Immature natural killer cell (primary cell): Measurements from ENCODE around the gene DOCK3. TPM values are rescaled to one million over a fixed set of nuclear protein-coding genes. Genes with fewer than 3 reads are reported as not detected.

Experiments used
- polyA plus RNA-seq, 3 donors: library from polyadenylated mRNA; unstranded; fragments of 300-500 nt; fragmentation: Illumina TruSeq; gene quantifications; one replicate each; pipeline ENCODE4 v1.2.3, GENCODE V29; 2021

Gene DOCK3
- polyA plus RNA-seq, 3 donors from 2014 or later = 0.06 to 0.08 TPM; not detected in 1

Other genes with a start within 250 kb of the DOCK3 start
- 1 to 10 TPM; 1.5 to 6.0 (median 2.3) TPM for gene CACNA2D2, start 171.3 kb upstream of the DOCK3 start, polyA plus RNA-seq
- gene C3orf18, start 107.2 kb upstream of the DOCK3 start, polyA plus RNA-seq = 10 to 100 TPM in 2 of 3 donors, 1 to 10 TPM in 1; 8.8 to 28.8 (median 11.5) TPM
- 10 to 100 TPM; 18.3 to 54.9 (median 29.7) TPM for gene HEMK1, start 105.4 kb upstream of the DOCK3 start, polyA plus RNA-seq
- 10 to 100 TPM in 1 of 3 donors, 1 to 10 TPM in 2; 4.5 to 23.2 (median 7.3) TPM for gene CISH, start 63.2 kb upstream of the DOCK3 start, polyA plus RNA-seq
- 10 to 100 TPM; 57.2 to 92.0 (median 91.2) TPM for gene MAPKAPK3, start 57.8 kb upstream of the DOCK3 start, polyA plus RNA-seq